Activated CD4-positive, alpha-beta T cell treated with anti-CD3 and anti-CD28 coated beads, Interleukin-2, amount 10 ng/mL, durations not matched to agents 24 days and 14 days (primary cell): ENCODE measurements around the gene SMARCE1. TPM values are rescaled to one million over a fixed set of nuclear protein-coding genes. Genes with fewer than 3 reads are reported as not detected.

Experiments used
- DNase-seq: peaks from one replicate; pipeline ENCODE4 v3.0.0; 2022
- H3K27ac Mint-ChIP-seq: one replicate; pipeline ENCODE4 v1.8.0; 2022; ENCODE audit warnings: mild to moderate bottlenecking, mixed read lengths
- H3K27me3 Mint-ChIP-seq: one replicate; pipeline ENCODE4 v1.8.0; 2022; ENCODE audit warnings: mixed read lengths
- H3K36me3 Mint-ChIP-seq: one replicate; pipeline ENCODE4 v1.8.0; 2022; ENCODE audit warnings: low read depth, mild to moderate bottlenecking, mixed read lengths
- H3K4me1 Mint-ChIP-seq: one replicate; pipeline ENCODE4 v1.8.0; 2021; ENCODE audit warnings: mixed read lengths
- H3K4me3 Mint-ChIP-seq: one replicate; pipeline ENCODE4 v1.8.0; 2022; ENCODE audit warnings: mild to moderate bottlenecking, moderate library complexity, mixed read lengths
- H3K9me3 Mint-ChIP-seq: one replicate; pipeline ENCODE4 v1.8.0; 2021; ENCODE audit warnings: mixed read lengths
- intact Hi-C: fragments of 100-400 bp; cut with micrococcal nuclease; formaldehyde crosslinking; loops from one replicate; pipeline ENCODE4 v1.15.1; 2023
- total RNA-seq: library from RNA; stranded (reverse); gene quantifications from 2 replicates; pipeline ENCODE4 v1.2.3, GENCODE V29; 2022

SMARCE1 gene
- total RNA-seq, 1 donor from 2014 or later = 125 TPM

- intact Hi-C loops = no loop called here
- H3K36me3 Mint-ChIP-seq = peaks cover 2% of the 10 kb centered on the region
- peaks cover 9% of the 10 kb centered on the region for H3K4me1 Mint-ChIP-seq
- H3K27me3 Mint-ChIP-seq = peaks cover 41% of the 10 kb centered on the region
- H3K4me3 Mint-ChIP-seq = peak within 1 kb of the TSS; percentile 51
- no peak for DNase-seq
- H3K9me3 Mint-ChIP-seq = no peaks in the 10 kb centered on the region
- no peak within 1 kb of the TSS for H3K27ac Mint-ChIP-seq
These were observed 17.1 kb upstream of the SMARCE1 start, which contains the start of gene KRT222 for GRCh38 chr17:40664582-40665333. Gene KRT222 (minus strand): TSS chr17:40665177. CDS start chr17:40665099, 78 bp downstream.

- Mint-ChIP-seq H3K4me3 (no peak overlapping the region), H3K27me3 (peaks cover 41% of the 10 kb centered on the region), H3K4me1 (peaks cover 10% of the 10 kb centered on the region), H3K36me3 (peaks cover 2% of the 10 kb centered on the region), H3K27ac (no peak overlapping the region), H3K9me3 (no peaks in the 10 kb centered on the region)
- no peak for DNase-seq
- intact Hi-C loops = no loop called here
These were observed 15.6 kb upstream of the SMARCE1 start for GRCh38 chr17:40663252-40663651.

- Mint-ChIP-seq H3K27me3 (peaks cover 41% of the 10 kb centered on the region), H3K27ac (no peak overlapping the region), H3K4me1 (peaks cover 8% of the 10 kb centered on the region), H3K4me3 (no peak overlapping the region), H3K36me3 (peaks cover 2% of the 10 kb centered on the region), H3K9me3 (no peaks in the 10 kb centered on the region)
- DNase-seq = no peak
- intact Hi-C loops = no loop called here
These were observed 12.3 kb upstream of the SMARCE1 start for GRCh38 chr17:40659911-40660310.

GRCh38 chr17:40658396-40658795 lies 10.8 kb upstream of the SMARCE1 start:
- H3K4me3 Mint-ChIP-seq = no peak overlapping the region
- intact Hi-C loops = no loop called here
- H3K9me3 Mint-ChIP-seq = no peaks in the 10 kb centered on the region
- peaks cover 5% of the 10 kb centered on the region for H3K4me1 Mint-ChIP-seq
- no peaks in the 10 kb centered on the region for H3K36me3 Mint-ChIP-seq
- DNase-seq = no peak
- peaks cover 36% of the 10 kb centered on the region for H3K27me3 Mint-ChIP-seq
- no peak overlapping the region for H3K27ac Mint-ChIP-seq

- no peak for DNase-seq
- intact Hi-C loops = no loop called here
- peaks cover 9% of the 10 kb centered on the region for H3K27me3 Mint-ChIP-seq
- peaks cover 7% of the 10 kb centered on the region for H3K4me1 Mint-ChIP-seq
- no peak overlapping the region for H3K27ac Mint-ChIP-seq
- no peak overlapping the region for H3K4me3 Mint-ChIP-seq
- peaks cover 6% of the 10 kb centered on the region for H3K36me3 Mint-ChIP-seq
- no peaks in the 10 kb centered on the region for H3K9me3 Mint-ChIP-seq
These were observed 4.3 kb upstream of the SMARCE1 start for GRCh38 chr17:40651939-40652338.

- peaks cover 27% of the 10 kb centered on the region for H3K4me1 Mint-ChIP-seq
- no peaks in the 10 kb centered on the region for H3K9me3 Mint-ChIP-seq
- peaks cover 23% of the 10 kb centered on the region for H3K36me3 Mint-ChIP-seq
- H3K4me3 Mint-ChIP-seq = peak overlapping the region; percentile 93
- no peak for DNase-seq
- H3K27me3 Mint-ChIP-seq = no peaks in the 10 kb centered on the region
- intact Hi-C loops = loop anchor here (2.0 to 5.0 kb wide), 2 partner anchors 28 to 1019 kb away; no protein-coding TSS in a partner anchor
- peak overlapping the region; percentile 95 for H3K27ac Mint-ChIP-seq
These were observed 858 bp upstream of the SMARCE1 start for GRCh38 chr17:40648384-40648968.

- H3K27me3 Mint-ChIP-seq = no peaks in the 10 kb centered on the region
- H3K36me3 Mint-ChIP-seq = peaks cover 33% of the 10 kb centered on the region
- intact Hi-C loops = loop anchor here (5.0 kb wide), 1 partner anchor 1020 kb away; no protein-coding TSS in a partner anchor
- peak overlapping the region; percentile 95 for H3K27ac Mint-ChIP-seq
- DNase-seq = peak; percentile 86
- H3K9me3 Mint-ChIP-seq = no peaks in the 10 kb centered on the region
- peak overlapping the region; percentile 93 for H3K4me3 Mint-ChIP-seq
- H3K4me1 Mint-ChIP-seq = peaks cover 36% of the 10 kb centered on the region
These were observed 611 bp downstream of the SMARCE1 start for GRCh38 chr17:40646791-40647623.

- no peaks in the 10 kb centered on the region for H3K9me3 Mint-ChIP-seq
- no peaks in the 10 kb centered on the region for H3K27me3 Mint-ChIP-seq
- H3K36me3 Mint-ChIP-seq = peaks cover 39% of the 10 kb centered on the region
- intact Hi-C loops = loop anchor here (5.0 kb wide), 1 partner anchor 1021 kb away; no protein-coding TSS in a partner anchor
- no peak overlapping the region for H3K27ac Mint-ChIP-seq
- H3K4me3 Mint-ChIP-seq = peak overlapping the region; percentile 93
- no peak for DNase-seq
- H3K4me1 Mint-ChIP-seq = peaks cover 36% of the 10 kb centered on the region
These were observed 1.7 kb downstream of the SMARCE1 start for GRCh38 chr17:40645943-40646342.

- H3K27me3 Mint-ChIP-seq = no peaks in the 10 kb centered on the region
- peak overlapping the region; percentile 6 for H3K27ac Mint-ChIP-seq
- H3K4me1 Mint-ChIP-seq = peaks cover 36% of the 10 kb centered on the region
- peaks cover 44% of the 10 kb centered on the region for H3K36me3 Mint-ChIP-seq
- H3K9me3 Mint-ChIP-seq = no peaks in the 10 kb centered on the region
- no peak for DNase-seq
- peak overlapping the region; percentile 46 for H3K4me3 Mint-ChIP-seq
- intact Hi-C loops = loop anchor here (5.0 kb wide), 1 partner anchor 1022 kb away; no protein-coding TSS in a partner anchor
These were observed 2.3 kb downstream of the SMARCE1 start for GRCh38 chr17:40645291-40645690.

- Mint-ChIP-seq H3K27ac (peak overlapping the region; percentile 42), H3K4me1 (peaks cover 22% of the 10 kb centered on the region), H3K36me3 (peaks cover 64% of the 10 kb centered on the region), H3K4me3 (no peak overlapping the region), H3K27me3 (no peaks in the 10 kb centered on the region), H3K9me3 (no peaks in the 10 kb centered on the region)
- intact Hi-C loops = no loop called here
- DNase-seq = no peak
These were observed 9.7 kb downstream of the SMARCE1 start for GRCh38 chr17:40637931-40638330.

GRCh38 chr17:40633871-40634270 lies 13.7 kb downstream of the SMARCE1 start:
- H3K27ac Mint-ChIP-seq = peak overlapping the region; percentile 59
- intact Hi-C loops = no loop called here
- H3K9me3 Mint-ChIP-seq = no peaks in the 10 kb centered on the region
- H3K27me3 Mint-ChIP-seq = no peaks in the 10 kb centered on the region
- peaks cover 18% of the 10 kb centered on the region for H3K4me1 Mint-ChIP-seq
- peaks cover 67% of the 10 kb centered on the region for H3K36me3 Mint-ChIP-seq
- H3K4me3 Mint-ChIP-seq = no peak overlapping the region
- DNase-seq = peak; percentile 37

GRCh38 chr17:40632216-40632615 lies 15.4 kb downstream of the SMARCE1 start:
- Mint-ChIP-seq H3K4me1 (peaks cover 13% of the 10 kb centered on the region), H3K4me3 (no peak overlapping the region), H3K9me3 (no peaks in the 10 kb centered on the region), H3K27me3 (no peaks in the 10 kb centered on the region), H3K27ac (no peak overlapping the region), H3K36me3 (peaks cover 67% of the 10 kb centered on the region)
- DNase-seq = peak; percentile 49
- intact Hi-C loops = no loop called here

- peaks cover 58% of the 10 kb centered on the region for H3K36me3 Mint-ChIP-seq
- peaks cover 19% of the 10 kb centered on the region for H3K4me1 Mint-ChIP-seq
- no peak overlapping the region for H3K4me3 Mint-ChIP-seq
- no peaks in the 10 kb centered on the region for H3K9me3 Mint-ChIP-seq
- H3K27me3 Mint-ChIP-seq = no peaks in the 10 kb centered on the region
- intact Hi-C loops = no loop called here
- DNase-seq = no peak
- peak overlapping the region; percentile 64 for H3K27ac Mint-ChIP-seq
These were observed 17.8 kb downstream of the SMARCE1 start for GRCh38 chr17:40629842-40630241.
